LNCAP (cell line): Measurements from ENCODE around the gene SEPTIN1.

Source experiments
- CTCF ChIP-seq: fragments of 450-650 bp; IDR thresholded peaks from 2 replicates; pipeline ENCODE4 v1.5.1; 2017; ENCODE audit warnings: mild to moderate bottlenecking

SEPTIN1 gene

GRCh38 chr16:30356401-30357084 lies 25.8 kb downstream of the SEPTIN1 start:
- TF ChIP-seq CTCF: no peak

- no peak for TF ChIP-seq CTCF
Observed at GRCh38 chr16:30355954-30356308, 26.4 kb downstream of the SEPTIN1 start.

- TF ChIP-seq CTCF: no peak; the same call in 1 of the 2 replicates
Observed at GRCh38 chr16:30355144-30355953, 27.0 kb downstream of the SEPTIN1 start, which contains the start of gene CD2BP2. TSS of gene CD2BP2 (minus strand) at chr16:30355308. CDS start at chr16:30354681, 627 bp downstream.

- TF ChIP-seq CTCF: no peak
Observed at GRCh38 chr16:30354423-30355143, 27.8 kb downstream of the SEPTIN1 start.

GRCh38 chr16:30353438-30354129 lies 28.8 kb downstream of the SEPTIN1 start:
- no peak for TF ChIP-seq CTCF

GRCh38 chr16:30352488-30353401 lies 29.6 kb downstream of the SEPTIN1 start:
- TF ChIP-seq CTCF: no peak
